HS-5 (cell line): ENCODE data around the gene CD209.
"Not testable (repeated sequence)": the region's sequence is repeated elsewhere in the genome, so short reads cannot be mapped to it uniquely, and the experiment has no call there.

ENCODE experiments used
- DNase-seq: peaks from one replicate; pipeline ENCODE4 v3.0.0-alpha.2; 2012; ENCODE audit warnings: low read depth

The CD209 gene

DNA sequence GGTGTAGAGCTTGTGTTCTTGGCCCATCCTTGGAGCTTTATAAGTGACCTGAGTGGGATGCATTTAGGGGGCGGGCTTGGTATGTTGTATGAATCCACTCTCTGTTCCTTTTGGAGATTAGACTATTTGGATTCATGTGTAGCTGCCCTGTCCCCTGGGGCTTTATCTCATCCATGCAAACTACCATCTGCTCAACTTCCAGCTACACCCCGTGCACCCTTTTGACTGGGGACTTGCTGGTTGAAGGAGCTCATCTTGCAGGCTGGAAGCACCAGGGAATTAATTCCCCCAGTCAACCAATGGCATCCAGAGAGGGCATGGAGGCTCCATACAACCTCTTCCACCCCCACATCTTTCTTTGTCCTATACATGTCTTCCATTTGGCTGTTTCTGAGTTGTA, 21.8 kb upstream of the CD209 start:
- no peak for DNase-seq

DNA sequence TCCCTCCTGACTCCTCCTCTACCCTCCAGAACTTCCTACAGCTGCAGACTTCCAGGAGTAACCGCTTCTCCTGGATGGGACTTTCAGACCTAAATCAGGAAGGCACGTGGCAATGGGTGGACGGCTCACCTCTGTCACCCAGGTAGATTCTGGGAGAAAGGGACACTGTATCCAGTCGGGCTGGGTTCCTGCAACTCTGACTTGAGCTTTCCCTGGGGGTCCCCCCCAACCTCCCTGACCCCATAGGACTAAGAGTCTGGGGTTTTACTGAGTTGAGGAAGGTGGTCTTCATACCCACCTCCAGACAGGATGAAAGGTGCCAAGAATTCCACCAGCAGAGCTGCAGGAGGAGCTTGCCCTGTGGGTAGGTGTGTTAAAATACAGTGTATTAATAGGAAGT, 20.2 kb upstream of the CD209 start:
- no peak for DNase-seq

DNA sequence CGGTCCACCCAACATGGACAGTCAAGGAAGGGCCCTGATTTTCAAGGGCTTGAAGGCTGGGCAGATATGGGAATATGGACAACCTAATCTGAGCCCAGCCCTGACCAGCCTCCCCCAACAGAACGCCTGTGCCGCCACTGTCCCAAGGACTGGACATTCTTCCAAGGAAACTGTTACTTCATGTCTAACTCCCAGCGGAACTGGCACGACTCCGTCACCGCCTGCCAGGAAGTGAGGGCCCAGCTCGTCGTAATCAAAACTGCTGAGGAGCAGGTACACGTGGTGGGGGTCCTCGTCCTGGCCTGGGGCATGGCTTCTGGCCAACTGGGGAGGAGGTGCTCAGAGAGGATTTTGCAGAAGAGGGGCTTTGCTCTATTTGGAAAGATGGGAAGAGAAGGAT, 19.2 kb upstream of the CD209 start:
- no peak for DNase-seq

- DNase-seq, result not testable (repeated sequence)
Measured at GRCh38 chr19:7765043-7765442, 17.7 kb upstream of the CD209 start.

DNA sequence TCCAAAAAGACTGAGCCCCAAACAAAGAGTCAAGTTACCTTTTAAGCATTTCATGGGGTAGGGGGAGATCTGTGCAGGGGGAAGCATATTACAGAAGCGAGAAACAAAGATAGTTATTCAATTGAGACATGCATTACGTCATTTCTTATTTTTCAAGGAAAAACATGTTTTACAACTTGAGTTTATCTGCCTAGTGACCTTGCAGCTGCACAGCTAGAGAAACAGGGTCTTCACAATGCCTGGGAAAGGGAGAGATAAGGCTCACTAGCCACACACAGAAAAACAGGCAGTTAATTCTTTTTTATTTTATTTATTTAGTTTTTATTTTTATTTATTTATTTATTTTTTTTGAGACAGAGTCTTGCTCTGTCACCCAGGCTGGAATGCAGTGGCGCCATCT, 16.8 kb upstream of the CD209 start:
- DNase-seq, result not testable (repeated sequence)

GRCh38 chr19:7763696-7764095, 16.4 kb upstream of the CD209 start:
- no peak for DNase-seq

DNA sequence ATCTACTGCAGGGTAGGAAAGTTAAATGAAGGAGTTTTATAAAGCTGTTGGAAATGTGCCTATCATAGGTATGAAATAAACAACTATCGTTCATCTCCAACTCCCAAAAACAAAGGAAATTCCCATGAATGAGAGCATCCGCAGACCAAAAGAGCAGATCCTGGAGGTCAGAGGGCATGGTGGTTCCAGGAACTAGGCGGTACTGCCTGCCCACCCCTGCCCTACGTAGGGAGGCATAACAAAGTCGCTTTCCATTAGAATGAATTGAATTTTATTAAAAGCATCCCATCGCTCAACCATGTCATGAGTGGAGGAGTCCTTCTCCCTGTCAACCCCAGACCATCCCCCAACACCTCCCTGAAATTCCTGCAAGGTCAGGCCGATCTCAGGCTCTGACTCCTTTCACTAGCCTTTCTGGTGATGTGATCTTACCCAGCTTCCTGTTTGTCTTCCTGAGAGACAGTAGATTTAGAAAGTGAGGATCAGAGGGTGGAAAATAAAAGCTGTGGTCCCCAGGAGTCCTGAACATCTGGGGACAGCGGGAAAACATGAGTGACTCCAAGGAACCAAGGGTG, 15.5 kb upstream of the CD209 start, which contains the start of gene CLEC4M:
Gene CLEC4M (plus strand): TSS at position 525 of the 575 bp plus-strand sequence. CDS start 24 bp downstream, at position 549.
- no peak for DNase-seq

- DNase-seq, result no peak
Measured at GRCh38 chr19:7759156-7759555, 11.8 kb upstream of the CD209 start.

DNA sequence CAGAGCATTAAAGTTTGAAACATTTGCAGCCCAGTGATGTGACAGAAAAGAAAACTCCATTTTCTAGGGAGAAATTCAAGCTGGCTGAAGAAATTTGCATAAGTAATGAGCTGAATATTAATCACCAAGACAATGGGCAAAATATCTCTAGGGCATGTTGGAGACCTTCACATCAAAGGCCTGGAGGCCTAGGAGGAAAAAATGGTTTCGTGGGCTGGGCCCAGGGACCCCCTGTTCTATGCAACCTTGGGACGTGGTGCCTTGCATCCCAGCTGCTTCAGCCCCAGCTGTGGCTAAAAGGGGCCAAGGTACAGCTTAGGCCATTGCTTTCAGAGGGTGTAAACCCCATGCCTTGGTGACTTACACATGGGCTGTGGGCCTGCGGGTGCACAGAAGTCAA, 10.0 kb upstream of the CD209 start:
- DNase-seq, result no peak

- no peak for DNase-seq
Measured at GRCh38 chr19:7756258-7756657, 8.9 kb upstream of the CD209 start.

- DNase-seq, result no peak
Measured at GRCh38 chr19:7751157-7751783, 3.9 kb upstream of the CD209 start.

GRCh38 chr19:7748756-7749155, 1.4 kb upstream of the CD209 start:
- DNase-seq, result no peak

DNA sequence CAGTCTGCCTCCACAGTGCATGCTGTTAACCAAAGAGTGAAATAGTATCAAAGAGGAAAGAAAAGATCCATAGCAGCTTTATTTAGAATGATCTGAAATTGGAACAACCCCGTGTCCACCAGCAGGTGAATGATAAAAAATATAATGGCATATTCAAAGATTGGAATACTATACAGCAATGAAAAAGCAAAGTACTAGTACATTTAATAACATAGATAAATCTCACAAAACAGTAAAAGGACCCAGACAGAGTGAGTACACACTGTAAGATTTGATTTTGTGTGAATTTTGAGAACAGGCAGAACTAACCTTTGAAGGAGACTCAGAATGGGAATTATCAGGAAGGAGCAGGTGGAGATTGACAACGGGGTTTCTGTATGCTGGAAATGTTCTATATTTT, 837 bp upstream of the CD209 start:
- no peak for DNase-seq

- not testable (repeated sequence) for DNase-seq
Measured at GRCh38 chr19:7746306-7746705, 1.0 kb downstream of the CD209 start.

GRCh38 chr19:7744871-7745650, 2.3 kb downstream of the CD209 start:
- no peak for DNase-seq

DNA sequence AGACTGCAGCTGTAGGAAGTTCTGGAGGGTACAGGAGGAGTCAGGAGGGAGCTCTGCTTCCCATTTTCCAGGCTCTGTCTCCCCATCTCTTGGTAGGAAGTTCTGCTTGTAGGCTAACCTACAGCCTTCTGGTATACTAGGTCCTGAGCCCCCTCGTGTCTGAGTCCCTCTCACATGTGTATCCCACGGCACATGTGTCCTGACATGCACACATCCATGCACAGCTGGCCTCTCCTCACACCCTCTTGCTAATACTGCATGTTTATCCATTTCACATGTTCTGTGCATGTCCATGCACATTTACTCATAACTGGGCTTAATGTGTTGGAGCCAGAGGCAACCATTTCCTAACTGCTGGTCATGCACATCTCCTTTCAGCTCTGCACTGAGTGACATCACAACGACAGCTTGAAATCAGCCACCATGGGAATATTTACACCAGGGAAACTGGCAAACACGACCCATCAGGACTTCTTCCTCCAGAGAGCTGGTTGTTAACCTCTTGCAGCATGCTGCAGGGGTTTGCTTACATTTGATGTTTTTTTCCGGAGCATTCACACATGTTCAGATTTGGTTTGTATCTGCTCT, 3.0 kb downstream of the CD209 start:
- DNase-seq, result no peak

DNA sequence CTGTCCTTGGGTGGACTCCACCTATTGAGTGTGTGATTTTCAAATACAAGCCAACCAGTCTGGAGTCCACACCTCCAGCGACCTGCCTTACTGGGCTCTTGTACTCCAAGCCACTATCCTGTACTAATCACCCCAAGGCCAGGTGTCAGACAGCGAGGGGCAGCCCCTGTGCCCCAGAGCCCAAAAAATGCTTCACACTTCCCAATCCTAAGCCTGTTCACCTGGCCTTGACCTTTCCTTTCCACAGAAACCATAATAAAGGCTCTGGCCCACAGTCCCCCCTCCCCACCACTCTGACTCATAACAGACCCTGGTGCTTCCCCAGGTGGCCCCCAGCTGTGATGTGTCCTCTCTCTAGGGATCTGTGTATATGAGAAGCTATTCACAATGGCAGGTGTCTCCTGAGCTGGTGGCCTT, 3.9 kb downstream of the CD209 start:
- no peak for DNase-seq

GRCh38 chr19:7742991-7743390, 4.3 kb downstream of the CD209 start:
- DNase-seq, result no peak

DNA sequence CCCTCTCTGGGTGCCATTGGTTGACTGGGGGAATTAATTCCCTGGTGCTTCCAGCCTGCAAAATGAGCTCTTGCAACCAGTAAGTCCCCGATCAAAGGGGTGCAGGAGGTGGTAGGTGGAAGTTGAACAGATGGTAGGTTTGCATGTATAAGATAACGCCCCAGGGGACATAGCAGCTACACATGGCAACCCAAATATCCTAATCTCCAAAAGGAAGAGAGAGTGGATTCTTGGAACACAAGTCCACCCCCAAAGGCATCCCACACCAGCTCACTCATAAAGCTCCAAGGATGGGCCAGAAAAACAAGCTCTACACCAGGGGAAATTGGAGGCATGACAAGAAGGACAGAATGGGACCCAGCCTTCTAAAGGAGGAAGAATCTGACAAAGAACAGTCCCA, 4.8 kb downstream of the CD209 start:
- DNase-seq, result no peak

DNA sequence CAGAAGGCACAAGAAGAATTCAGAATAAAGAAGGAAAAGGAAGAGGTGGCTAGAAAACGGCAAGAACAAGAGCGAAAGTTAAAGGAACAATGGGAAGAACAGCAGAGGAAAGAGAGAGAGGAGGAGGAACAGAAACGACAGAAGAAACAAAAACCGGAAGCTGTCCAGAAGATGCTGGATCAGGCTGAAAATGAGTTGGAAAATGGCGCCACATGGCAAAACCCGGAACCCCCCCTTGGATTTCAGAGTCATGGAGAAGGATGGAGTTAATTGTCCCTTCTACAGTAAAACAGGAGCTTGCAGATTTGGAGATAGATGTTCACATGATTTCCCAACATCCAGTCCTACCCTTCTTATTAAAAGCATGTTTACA, 6.7 kb downstream of the CD209 start:
- no peak for DNase-seq

- DNase-seq, result no peak
Measured at GRCh38 chr19:7739801-7740681, 7.3 kb downstream of the CD209 start.

DNA sequence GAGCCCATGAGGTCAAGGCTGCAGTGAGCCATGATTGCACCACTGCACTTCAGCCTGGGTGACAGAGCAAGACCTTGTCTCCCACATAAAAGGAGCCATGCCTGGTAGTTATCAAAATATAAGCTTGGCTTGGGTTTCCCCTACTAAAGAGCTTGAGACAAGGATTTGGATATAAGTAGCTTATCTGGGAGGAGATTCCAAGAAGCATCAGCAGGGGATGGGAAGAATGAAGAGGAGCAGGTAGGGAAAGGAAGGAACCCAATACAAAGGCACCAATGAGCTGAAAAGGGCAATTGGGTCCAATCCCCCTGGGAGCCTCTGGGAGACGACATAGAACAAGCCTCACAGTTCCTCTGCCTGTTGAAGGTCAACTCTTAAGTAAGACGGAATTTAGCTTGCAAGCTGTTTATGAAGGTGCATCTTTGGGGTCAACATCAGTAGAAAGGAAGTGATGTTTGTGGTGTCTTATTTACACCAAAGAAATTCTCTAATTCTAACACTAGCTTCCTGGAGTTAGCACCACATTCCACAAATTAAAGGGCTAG, 8.1 kb downstream of the CD209 start:
- DNase-seq, result no peak
